DND-41 (cell line): ENCODE results near the gene GBA3.

Experiments used
- ATAC-seq: fragments of 200-7000 bp; cut with Tn5 transposase; 3 replicates; pipeline ENCODE4 v1.9.1; 2021; ENCODE audit warnings: low read depth; ENCODE audit not compliant: insufficient read depth
- DNase-seq: peaks from one replicate; pipeline ENCODE4 v3.0.0-alpha.2; 2020
- H2AFZ ChIP-seq: 2 replicates; pipeline ENCODE4 v1.6.0; 2012; ENCODE audit warnings: low read depth, low read length
- H3K27ac ChIP-seq: 2 replicates; pipeline ENCODE4 v1.5.1; 2012; ENCODE audit warnings: low read length, inconsistent platforms
- H3K27me3 ChIP-seq: fragments of 200-600 bp; sonication (generic); 2 replicates; pipeline ENCODE4 v1.6.0; 2012; ENCODE audit warnings: low read length, mild to moderate bottlenecking, inconsistent platforms; ENCODE audit not compliant: insufficient read depth, poor library complexity
- H3K36me3 ChIP-seq: 2 replicates; pipeline ENCODE4 v1.5.1; 2012; ENCODE audit warnings: low read length, inconsistent platforms; ENCODE audit not compliant: insufficient read depth
- H3K4me1 ChIP-seq: 2 replicates; pipeline ENCODE4 v1.5.1; 2012; ENCODE audit warnings: mild to moderate bottlenecking, low read length; ENCODE audit not compliant: insufficient read depth
- H3K4me2 ChIP-seq: 2 replicates; pipeline ENCODE4 v1.6.0; 2012; ENCODE audit warnings: mild to moderate bottlenecking, moderate library complexity, low read length, inconsistent platforms; ENCODE audit not compliant: insufficient read depth
- H3K4me3 ChIP-seq, 2 experiments: fragments of 200-600 bp in 1 of 2; shearing (Covaris generic) in 1 of 2; 2 replicates each; pipeline ENCODE4 v1.5.1; 2012 to 2016; ENCODE audit warnings: inconsistent platforms in 2 of 2, low read length in 2 of 2, mild to moderate bottlenecking in 2 of 2, low read depth in 1 of 2, moderate library complexity in 1 of 2
- H3K79me2 ChIP-seq: 2 replicates; pipeline ENCODE4 v1.6.0; 2012; ENCODE audit warnings: low read length, inconsistent platforms; ENCODE audit not compliant: insufficient read depth
- H3K9ac ChIP-seq: 2 replicates; pipeline ENCODE4 v1.6.0; 2012; ENCODE audit warnings: low read depth, mild to moderate bottlenecking, inconsistent platforms, low read length, moderate library complexity
- H3K9me3 ChIP-seq: 2 replicates; pipeline ENCODE4 v1.5.1; 2012; ENCODE audit warnings: low read length, moderate library complexity, mild to moderate bottlenecking, inconsistent platforms; ENCODE audit not compliant: insufficient read depth, severe bottlenecking
- H4K20me1 ChIP-seq: 2 replicates; pipeline ENCODE4 v1.6.0; 2012; ENCODE audit warnings: low read length; ENCODE audit not compliant: insufficient read depth
- CTCF ChIP-seq: IDR thresholded peaks from 2 replicates; pipeline ENCODE4 v1.5.1; 2012; ENCODE audit warnings: borderline replicate concordance, low read length, moderate library complexity, mild to moderate bottlenecking; ENCODE audit not compliant: poor library complexity, severe bottlenecking; ENCODE audit errors: extremely low read depth
- EZH2 ChIP-seq: IDR thresholded peaks from 3 replicates; pipeline ENCODE4 v1.6.1; 2012; ENCODE audit warnings: borderline replicate concordance, low read depth, mild to moderate bottlenecking, moderate library complexity, low read length, inconsistent platforms; ENCODE audit not compliant: severe bottlenecking

Gene GBA3

DNA sequence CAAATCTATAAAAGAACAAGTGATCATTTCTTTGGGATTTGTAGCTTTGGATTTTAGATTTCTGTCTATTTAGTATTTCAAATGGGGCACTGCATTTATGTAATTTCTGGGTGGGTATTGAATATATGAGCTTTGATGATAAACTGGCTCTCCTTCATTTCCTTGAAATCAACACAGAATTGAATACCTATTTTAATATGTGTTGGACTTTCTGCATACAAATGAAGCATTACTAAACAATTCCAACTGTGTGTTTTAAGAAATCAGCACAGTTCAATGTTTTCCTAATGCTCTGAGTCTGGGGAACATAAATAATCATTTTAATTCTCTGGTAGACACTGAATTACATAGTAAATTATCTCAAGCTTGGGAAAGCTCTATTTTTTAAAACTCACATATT lies 42.0 kb upstream of the GBA3 start:
- H3K9ac ChIP-seq, result no peak overlapping the region
- no peak overlapping the region for H3K4me3 ChIP-seq
- ATAC-seq (no peak), DNase-seq (no peak)
- H3K9me3 ChIP-seq, result no peaks in the 10 kb centered on the region
- no peaks in the 10 kb centered on the region for H3K36me3 ChIP-seq
- no peaks in the 10 kb centered on the region for H3K27me3 ChIP-seq
- no peak for TF ChIP-seq CTCF
- no peak for TF ChIP-seq EZH2
- no peak overlapping the region for H3K27ac ChIP-seq
- H3K79me2 ChIP-seq, result no peaks in the 10 kb centered on the region
- no peaks in the 10 kb centered on the region for H3K4me1 ChIP-seq
- H3K4me2 ChIP-seq, result no peak overlapping the region
- no peak overlapping the region for H2AFZ ChIP-seq
- no peaks in the 10 kb centered on the region for H4K20me1 ChIP-seq

DNA sequence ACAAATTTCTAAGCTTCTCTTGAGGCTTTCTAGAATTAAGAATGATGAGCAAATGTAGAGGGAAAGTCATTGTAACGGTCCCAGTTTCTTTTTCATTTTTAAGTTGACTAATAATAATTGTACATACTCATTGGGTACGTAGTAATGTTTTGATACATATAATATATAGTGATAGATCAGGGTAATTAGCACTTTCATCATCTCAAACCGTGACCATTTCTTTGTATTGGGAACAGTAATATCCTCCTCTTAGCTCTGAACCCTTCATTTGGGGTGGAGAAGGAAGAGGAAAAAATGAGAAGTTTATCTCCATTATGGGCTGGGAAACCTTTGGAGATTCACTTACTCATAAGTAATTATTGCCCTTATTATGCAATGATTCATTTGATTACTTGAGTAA lies 39.0 kb upstream of the GBA3 start:
- no peak for ATAC-seq

DNA sequence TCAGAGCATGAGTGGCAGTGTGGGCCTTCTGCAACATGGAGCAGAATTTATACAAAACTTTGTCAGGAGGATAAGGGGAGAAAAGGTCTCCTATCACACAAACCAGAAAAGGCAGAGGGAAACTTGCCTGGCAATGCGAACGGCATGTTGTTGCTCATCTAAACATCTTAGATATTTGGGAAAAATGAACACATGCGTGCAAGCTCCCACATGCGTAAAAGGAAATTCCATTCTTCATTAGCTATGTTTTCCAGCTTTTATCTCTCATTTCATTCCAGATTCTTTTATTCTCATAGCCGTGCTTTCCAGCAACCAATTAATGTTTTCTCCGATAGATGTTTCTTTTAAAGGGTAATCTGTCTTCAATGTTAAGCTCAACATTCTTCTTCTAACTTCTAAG lies 31.3 kb upstream of the GBA3 start:
- no peak for TF ChIP-seq CTCF
- TF ChIP-seq EZH2, result no peak
- no peak overlapping the region for H3K4me3 ChIP-seq
- no peaks in the 10 kb centered on the region for H3K4me1 ChIP-seq
- ATAC-seq (no peak), DNase-seq (no peak)
- no peaks in the 10 kb centered on the region for H3K36me3 ChIP-seq
- H3K9me3 ChIP-seq, result no peaks in the 10 kb centered on the region
- no peak overlapping the region for H3K9ac ChIP-seq
- no peaks in the 10 kb centered on the region for H3K79me2 ChIP-seq
- H3K27ac ChIP-seq, result no peak overlapping the region
- no peaks in the 10 kb centered on the region for H3K27me3 ChIP-seq
- H4K20me1 ChIP-seq, result no peaks in the 10 kb centered on the region
- no peak overlapping the region for H2AFZ ChIP-seq
- H3K4me2 ChIP-seq, result no peak overlapping the region

More for the DNA sequence above, 39.0 kb upstream of the GBA3 start:
- H4K20me1 ChIP-seq, result no peaks in the 10 kb centered on the region
- no peak overlapping the region for H3K27ac ChIP-seq
- H3K36me3 ChIP-seq, result no peaks in the 10 kb centered on the region
- TF ChIP-seq EZH2, result no peak
- TF ChIP-seq CTCF, result no peak
- no peak overlapping the region for H3K4me3 ChIP-seq
- H3K4me2 ChIP-seq, result no peak overlapping the region
- no peaks in the 10 kb centered on the region for H3K79me2 ChIP-seq
- no peaks in the 10 kb centered on the region for H3K4me1 ChIP-seq
- no peak for DNase-seq
- no peak overlapping the region for H3K9ac ChIP-seq
- no peaks in the 10 kb centered on the region for H3K9me3 ChIP-seq
- H3K27me3 ChIP-seq, result no peaks in the 10 kb centered on the region
- H2AFZ ChIP-seq, result no peak overlapping the region

GRCh38 chr4:22667332-22667940 lies 25.3 kb upstream of the GBA3 start:
- H4K20me1 ChIP-seq, result no peaks in the 10 kb centered on the region
- no peaks in the 10 kb centered on the region for H3K36me3 ChIP-seq
- no peak for DNase-seq
- ATAC-seq, result no peak
- H2AFZ ChIP-seq, result no peak overlapping the region
- no peaks in the 10 kb centered on the region for H3K4me1 ChIP-seq
- H3K9ac ChIP-seq, result no peak overlapping the region
- H3K4me3 ChIP-seq, result no peak overlapping the region
- H3K27ac ChIP-seq, result no peak overlapping the region
- H3K4me2 ChIP-seq, result no peak overlapping the region
- no peaks in the 10 kb centered on the region for H3K9me3 ChIP-seq
- H3K27me3 ChIP-seq, result no peaks in the 10 kb centered on the region
- TF ChIP-seq EZH2 (no peak), CTCF (no peak)
- H3K79me2 ChIP-seq, result no peaks in the 10 kb centered on the region
